ENCODE data around the gene PCGF2. TPM values are rescaled to one million over a fixed set of nuclear protein-coding genes. Genes with fewer than 3 reads are reported as not detected.
A peak's percentile ranks its signal among the peaks of the same experiment; 100 is the strongest.

PCGF2 gene
- total and polyA plus RNA-seq, 10 of the 15 experiments (the other 5 are each of a cell fraction or from before 2014, with no cell fraction given): 2.7 to 35.6 (median 7.2) TPM

DNA sequence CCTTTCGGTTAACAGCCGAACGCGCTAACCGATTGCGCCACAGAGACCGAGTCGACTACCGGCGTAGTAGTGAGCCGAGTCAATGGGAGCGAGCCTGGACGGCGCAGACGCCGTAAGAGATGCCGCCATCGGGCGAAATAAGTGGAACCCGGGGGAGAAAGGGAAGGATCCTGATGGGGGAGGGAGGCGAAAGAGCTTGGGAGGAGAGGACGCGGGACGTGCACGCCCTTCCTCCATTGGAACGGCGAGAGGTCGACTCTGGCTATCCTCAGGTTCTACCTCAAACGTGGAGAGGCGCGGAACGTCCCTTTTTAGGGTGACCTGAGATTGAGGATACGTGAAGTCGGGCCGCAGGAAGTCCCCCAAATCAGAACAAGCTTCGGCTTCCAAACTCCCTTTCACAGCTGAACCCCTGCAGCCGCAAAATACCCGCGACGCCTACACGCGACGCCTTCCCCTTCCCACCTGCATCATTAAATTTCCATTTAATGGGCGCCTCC lies 3.7 kb upstream of the PCGF2 start (continued):
- TF ChIP-seq, protein P1, sequence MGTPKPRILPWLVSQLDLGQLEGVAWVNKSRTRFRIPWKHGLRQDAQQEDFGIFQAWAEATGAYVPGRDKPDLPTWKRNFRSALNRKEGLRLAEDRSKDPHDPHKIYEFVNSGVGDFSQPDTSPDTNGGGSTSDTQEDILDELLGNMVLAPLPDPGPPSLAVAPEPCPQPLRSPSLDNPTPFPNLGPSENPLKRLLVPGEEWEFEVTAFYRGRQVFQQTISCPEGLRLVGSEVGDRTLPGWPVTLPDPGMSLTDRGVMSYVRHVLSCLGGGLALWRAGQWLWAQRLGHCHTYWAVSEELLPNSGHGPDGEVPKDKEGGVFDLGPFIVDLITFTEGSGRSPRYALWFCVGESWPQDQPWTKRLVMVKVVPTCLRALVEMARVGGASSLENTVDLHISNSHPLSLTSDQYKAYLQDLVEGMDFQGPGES (IDR thresholded peaks at IDR 0.05): no peak
- TF ChIP-seq, protein P2, sequence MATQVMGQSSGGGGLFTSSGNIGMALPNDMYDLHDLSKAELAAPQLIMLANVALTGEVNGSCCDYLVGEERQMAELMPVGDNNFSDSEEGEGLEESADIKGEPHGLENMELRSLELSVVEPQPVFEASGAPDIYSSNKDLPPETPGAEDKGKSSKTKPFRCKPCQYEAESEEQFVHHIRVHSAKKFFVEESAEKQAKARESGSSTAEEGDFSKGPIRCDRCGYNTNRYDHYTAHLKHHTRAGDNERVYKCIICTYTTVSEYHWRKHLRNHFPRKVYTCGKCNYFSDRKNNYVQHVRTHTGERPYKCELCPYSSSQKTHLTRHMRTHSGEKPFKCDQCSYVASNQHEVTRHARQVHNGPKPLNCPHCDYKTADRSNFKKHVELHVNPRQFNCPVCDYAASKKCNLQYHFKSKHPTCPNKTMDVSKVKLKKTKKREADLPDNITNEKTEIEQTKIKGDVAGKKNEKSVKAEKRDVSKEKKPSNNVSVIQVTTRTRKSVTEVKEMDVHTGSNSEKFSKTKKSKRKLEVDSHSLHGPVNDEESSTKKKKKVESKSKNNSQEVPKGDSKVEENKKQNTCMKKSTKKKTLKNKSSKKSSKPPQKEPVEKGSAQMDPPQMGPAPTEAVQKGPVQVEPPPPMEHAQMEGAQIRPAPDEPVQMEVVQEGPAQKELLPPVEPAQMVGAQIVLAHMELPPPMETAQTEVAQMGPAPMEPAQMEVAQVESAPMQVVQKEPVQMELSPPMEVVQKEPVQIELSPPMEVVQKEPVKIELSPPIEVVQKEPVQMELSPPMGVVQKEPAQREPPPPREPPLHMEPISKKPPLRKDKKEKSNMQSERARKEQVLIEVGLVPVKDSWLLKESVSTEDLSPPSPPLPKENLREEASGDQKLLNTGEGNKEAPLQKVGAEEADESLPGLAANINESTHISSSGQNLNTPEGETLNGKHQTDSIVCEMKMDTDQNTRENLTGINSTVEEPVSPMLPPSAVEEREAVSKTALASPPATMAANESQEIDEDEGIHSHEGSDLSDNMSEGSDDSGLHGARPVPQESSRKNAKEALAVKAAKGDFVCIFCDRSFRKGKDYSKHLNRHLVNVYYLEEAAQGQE (IDR thresholded peaks at IDR 0.05; ENCODE audit: low read depth, low read length): no peak
- TF ChIP-seq EGR1 (IDR thresholded peaks at IDR 0.05; ENCODE audit: borderline replicate concordance in 1 of 2, low read depth in 2 of 2, low read length in 2 of 2) (no peak), SMARCA5 (IDR thresholded peaks at IDR 0.05) (peak; percentile 94), POLR2AphosphoS5 (IDR thresholded peaks at IDR 0.05; ENCODE audit: low read length) (peak; percentile 2; the same call in 1 of the 2 replicates), IKZF1 (conservative IDR thresholded peaks at IDR 0.05) (no peak; the same call in none of the 2 replicates), IRF4 (IDR thresholded peaks at IDR 0.05; ENCODE audit: low read depth, low read length) (no peak), KAT2A (conservative IDR thresholded peaks at IDR 0.05; ENCODE audit: control insufficient read depth, low read depth, low read length) (no peak), BACH1 (IDR thresholded peaks at IDR 0.05; ENCODE audit: borderline replicate concordance) (0 out of 2 replicates have a peak, but pooled peaks have one; percentile 38), HDAC2 (IDR thresholded peaks at IDR 0.05) (no peak), GATAD2B (conservative IDR thresholded peaks at IDR 0.05; ENCODE audit: low read depth) (0 out of 2 replicates have a peak, but pooled peaks have one; percentile 56), STAT1 (conservative IDR thresholded peaks at IDR 0.05) (peak; percentile 70; the same call in 1 of the 2 replicates), TCF7 (IDR thresholded peaks at IDR 0.05; ENCODE audit: borderline replicate concordance) (no peak), ZBED1 (IDR thresholded peaks at IDR 0.05; ENCODE audit: borderline replicate concordance) (peak; percentile 17; the same call in 1 of the 2 replicates), FOS (IDR thresholded peaks at IDR 0.05; ENCODE audit: borderline replicate concordance, extremely low read depth, insufficient read length) (no peak), CBX3 (IDR thresholded peaks at IDR 0.05; ENCODE audit: borderline replicate concordance, low read depth) (no peak), BRCA1 (IDR thresholded peaks at IDR 0.05; ENCODE audit: low read depth, low read length) (no peak), RUNX3 (IDR thresholded peaks at IDR 0.05; ENCODE audit: low read length) (peak; percentile 58; the same call in 1 of the 2 replicates), KLF5 (IDR thresholded peaks at IDR 0.05; ENCODE audit: partially characterized antibody) (no peak)
- TF ChIP-seq, protein P3, sequence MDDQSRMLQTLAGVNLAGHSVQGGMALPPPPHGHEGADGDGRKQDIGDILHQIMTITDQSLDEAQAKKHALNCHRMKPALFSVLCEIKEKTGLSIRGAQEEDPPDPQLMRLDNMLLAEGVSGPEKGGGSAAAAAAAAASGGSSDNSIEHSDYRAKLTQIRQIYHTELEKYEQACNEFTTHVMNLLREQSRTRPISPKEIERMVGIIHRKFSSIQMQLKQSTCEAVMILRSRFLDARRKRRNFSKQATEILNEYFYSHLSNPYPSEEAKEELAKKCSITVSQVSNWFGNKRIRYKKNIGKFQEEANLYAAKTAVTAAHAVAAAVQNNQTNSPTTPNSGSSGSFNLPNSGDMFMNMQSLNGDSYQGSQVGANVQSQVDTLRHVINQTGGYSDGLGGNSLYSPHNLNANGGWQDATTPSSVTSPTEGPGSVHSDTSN (IDR thresholded peaks at IDR 0.05; ENCODE audit: insufficient replicate concordance, low read depth, low read length): no peak
- TF ChIP-seq, protein P4, sequence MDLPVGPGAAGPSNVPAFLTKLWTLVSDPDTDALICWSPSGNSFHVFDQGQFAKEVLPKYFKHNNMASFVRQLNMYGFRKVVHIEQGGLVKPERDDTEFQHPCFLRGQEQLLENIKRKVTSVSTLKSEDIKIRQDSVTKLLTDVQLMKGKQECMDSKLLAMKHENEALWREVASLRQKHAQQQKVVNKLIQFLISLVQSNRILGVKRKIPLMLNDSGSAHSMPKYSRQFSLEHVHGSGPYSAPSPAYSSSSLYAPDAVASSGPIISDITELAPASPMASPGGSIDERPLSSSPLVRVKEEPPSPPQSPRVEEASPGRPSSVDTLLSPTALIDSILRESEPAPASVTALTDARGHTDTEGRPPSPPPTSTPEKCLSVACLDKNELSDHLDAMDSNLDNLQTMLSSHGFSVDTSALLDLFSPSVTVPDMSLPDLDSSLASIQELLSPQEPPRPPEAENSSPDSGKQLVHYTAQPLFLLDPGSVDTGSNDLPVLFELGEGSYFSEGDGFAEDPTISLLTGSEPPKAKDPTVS (IDR thresholded peaks at IDR 0.05; ENCODE audit: low read depth, low read length): 0 out of 2 replicates have a peak, but pooled peaks have one; percentile 23
- TF ChIP-seq, protein P5, sequence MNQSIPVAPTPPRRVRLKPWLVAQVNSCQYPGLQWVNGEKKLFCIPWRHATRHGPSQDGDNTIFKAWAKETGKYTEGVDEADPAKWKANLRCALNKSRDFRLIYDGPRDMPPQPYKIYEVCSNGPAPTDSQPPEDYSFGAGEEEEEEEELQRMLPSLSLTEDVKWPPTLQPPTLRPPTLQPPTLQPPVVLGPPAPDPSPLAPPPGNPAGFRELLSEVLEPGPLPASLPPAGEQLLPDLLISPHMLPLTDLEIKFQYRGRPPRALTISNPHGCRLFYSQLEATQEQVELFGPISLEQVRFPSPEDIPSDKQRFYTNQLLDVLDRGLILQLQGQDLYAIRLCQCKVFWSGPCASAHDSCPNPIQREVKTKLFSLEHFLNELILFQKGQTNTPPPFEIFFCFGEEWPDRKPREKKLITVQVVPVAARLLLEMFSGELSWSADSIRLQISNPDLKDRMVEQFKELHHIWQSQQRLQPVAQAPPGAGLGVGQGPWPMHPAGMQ (IDR thresholded peaks at IDR 0.05; ENCODE audit: borderline replicate concordance): no peak

Data from GM12878 (cell line).